OCI-LY7 (cell line): ENCODE results near the gene EXOSC10. TPM values are rescaled to one million over a fixed set of nuclear protein-coding genes. Genes with fewer than 3 reads are reported as not detected.

Source experiments
- BruUV-seq: library from RNA; stranded (reverse); fragments of 400-500 nt; replicated peaks from 2 replicates; lab custom pipeline; 2021; lab: Mats Ljungman, UMichigan
- CTCF ChIA-PET: fragments of 300-600 bp; sonication (Branson Sonifier 250); formaldehyde crosslinking; loops from one replicate; lab custom pipeline; 2022; ENCODE audit warnings: antibody characterized with exemption; ENCODE audit not compliant: unreplicated experiment; lab: Charles Lee
- POLR2A ChIA-PET: fragments of 300-600 bp; sonication (Branson Sonifier 250); formaldehyde crosslinking; loops from one replicate; lab custom pipeline; 2022; ENCODE audit warnings: antibody characterized with exemption; lab: Charles Lee
- DNase-seq: peaks from one replicate; pipeline ENCODE4 v3.0.0-alpha.2; 2015; ENCODE audit warnings: low spot score
- H2AFZ ChIP-seq: fragments of 200-600 bp; sonication (generic), shearing (Covaris generic); 2 replicates; pipeline ENCODE4 v1.6.1; 2014; ENCODE audit warnings: mild to moderate bottlenecking, antibody characterized with exemption, low read length, moderate library complexity
- H3K27ac ChIP-seq: fragments of 200-600 bp; sonication (generic); 2 replicates; pipeline ENCODE4 v1.5.1; 2014; ENCODE audit warnings: mixed run types, low read depth, mild to moderate bottlenecking, moderate library complexity, low read length, inconsistent platforms; ENCODE audit not compliant: poor library complexity, severe bottlenecking
- H3K36me3 ChIP-seq: fragments of 200-600 bp; sonication (generic); 2 replicates; pipeline ENCODE4 v1.6.1; 2014; ENCODE audit warnings: mild to moderate bottlenecking, antibody characterized with exemption, low read length, moderate library complexity, mixed read lengths; ENCODE audit not compliant: insufficient read depth
- H3K4me1 ChIP-seq: fragments of 200-600 bp; sonication (generic); 2 replicates; pipeline ENCODE4 v1.5.1; 2014; ENCODE audit warnings: mild to moderate bottlenecking, low read length; ENCODE audit not compliant: insufficient read depth, poor library complexity, severe bottlenecking
- H3K4me2 ChIP-seq: fragments of 200-600 bp; sonication (generic); 2 replicates; pipeline ENCODE4 v1.6.1; 2014; ENCODE audit warnings: mild to moderate bottlenecking, low read length
- H3K4me3 ChIP-seq: fragments of 200-600 bp; sonication (generic); 2 replicates; pipeline ENCODE4 v1.5.1; 2014; ENCODE audit warnings: mild to moderate bottlenecking, low read depth, low read length; ENCODE audit not compliant: poor library complexity, severe bottlenecking
- H3K79me2 ChIP-seq: fragments of 200-600 bp; sonication (generic); 2 replicates; pipeline ENCODE4 v1.6.1; 2016; ENCODE audit warnings: low read depth, mild to moderate bottlenecking, low read length, moderate library complexity, mixed read lengths; ENCODE audit not compliant: insufficient read depth
- H3K9me2 ChIP-seq: fragments of 200-600 bp; sonication (generic); 2 replicates; pipeline ENCODE4 v1.6.1; 2016; ENCODE audit warnings: mild to moderate bottlenecking, low read length, mixed read lengths; ENCODE audit not compliant: insufficient read depth
- H3K9me3 ChIP-seq: fragments of 200-600 bp; sonication (generic); 2 replicates; pipeline ENCODE4 v1.6.1; 2014; ENCODE audit warnings: mild to moderate bottlenecking, mixed run types, low read length, mixed read lengths
- H4K20me1 ChIP-seq: fragments of 200-600 bp; sonication (generic); 2 replicates; pipeline ENCODE4 v1.6.1; 2014; ENCODE audit warnings: mild to moderate bottlenecking, antibody characterized with exemption, low read length, moderate library complexity, mixed read lengths; ENCODE audit not compliant: insufficient read depth
- EZH2phosphoT487 ChIP-seq: fragments of 200-600 bp; sonication (generic); IDR thresholded peaks from 2 replicates; pipeline ENCODE4 v1.6.1; 2018; ENCODE audit warnings: low read depth, borderline replicate concordance, mild to moderate bottlenecking, mixed run types, antibody characterized with exemption, low read length, moderate library complexity, mixed read lengths
- intact Hi-C: fragments of 100-400 bp; cut with micrococcal nuclease; formaldehyde crosslinking; loops from one replicate; pipeline ENCODE4 v1.10.0; 2022; ENCODE audit not compliant: unreplicated experiment
- total RNA-seq, 2 experiments: library from RNA; depleted of rRNA in 1 of 2; stranded (reverse); fragments of >200 nt in 1 of 2; shearing (Covaris generic) in 1 of 2; gene quantifications; 2 replicates each; pipeline ENCODE4 v1.2.3, GENCODE V29; 2014 to 2022
- TF ChIP-seq, protein P1 (sequence below): fragments of 200-600 bp; sonication (generic); conservative IDR thresholded peaks from 2 replicates; pipeline ENCODE4 v1.5.1; 2014; ENCODE audit warnings: mild to moderate bottlenecking, antibody characterized with exemption, low read length, moderate library complexity, mixed read lengths

Gene EXOSC10
- total RNA-seq, 2 experiments from 2014 or later = 75.1 to 91.9 TPM

DNA sequence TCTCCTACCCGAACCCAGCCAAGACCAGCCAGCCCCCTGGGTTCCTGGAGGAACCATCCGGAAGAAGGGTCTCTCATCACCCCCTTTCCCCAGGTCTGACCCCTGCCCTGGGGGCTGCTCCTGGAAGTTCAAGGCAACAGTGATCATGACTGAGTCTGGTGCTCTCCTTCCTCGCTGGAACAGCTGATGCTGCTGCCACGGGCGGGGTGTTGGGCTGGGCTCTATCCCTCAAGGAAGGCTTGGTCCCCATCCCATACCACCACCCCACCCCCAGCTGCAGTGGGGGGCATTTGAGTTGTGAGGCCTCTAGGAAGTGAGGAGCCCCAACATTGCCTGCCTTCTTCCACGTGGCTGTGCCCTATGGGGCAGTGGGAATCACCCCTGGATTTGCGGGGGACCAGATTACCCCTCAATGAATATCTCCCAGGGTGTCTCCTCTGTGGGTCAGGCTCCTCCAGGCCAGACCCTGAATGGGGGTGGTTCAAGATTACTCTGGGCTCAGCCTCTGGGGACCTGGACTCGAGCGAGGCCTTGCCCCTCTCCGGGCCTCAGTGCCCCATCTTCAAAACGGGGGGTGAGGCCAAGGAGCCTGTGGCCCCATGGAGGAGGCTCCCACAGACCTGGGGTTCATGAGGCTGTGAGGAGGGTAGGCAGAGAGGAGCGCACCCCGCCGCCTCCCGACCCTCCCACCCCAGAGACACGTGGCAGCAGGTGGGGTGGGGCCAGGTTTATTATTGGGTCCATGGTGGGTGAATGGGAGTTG is 55.4 kb downstream of the EXOSC10 start:
- H3K9me2 ChIP-seq = no peaks in the 10 kb centered on the region
- H3K27ac ChIP-seq = no peak overlapping the region
- no peaks in the 10 kb centered on the region for H3K36me3 ChIP-seq
- no peak for DNase-seq
- no peak for TF ChIP-seq EZH2phosphoT487
- TF ChIP-seq, protein P1, sequence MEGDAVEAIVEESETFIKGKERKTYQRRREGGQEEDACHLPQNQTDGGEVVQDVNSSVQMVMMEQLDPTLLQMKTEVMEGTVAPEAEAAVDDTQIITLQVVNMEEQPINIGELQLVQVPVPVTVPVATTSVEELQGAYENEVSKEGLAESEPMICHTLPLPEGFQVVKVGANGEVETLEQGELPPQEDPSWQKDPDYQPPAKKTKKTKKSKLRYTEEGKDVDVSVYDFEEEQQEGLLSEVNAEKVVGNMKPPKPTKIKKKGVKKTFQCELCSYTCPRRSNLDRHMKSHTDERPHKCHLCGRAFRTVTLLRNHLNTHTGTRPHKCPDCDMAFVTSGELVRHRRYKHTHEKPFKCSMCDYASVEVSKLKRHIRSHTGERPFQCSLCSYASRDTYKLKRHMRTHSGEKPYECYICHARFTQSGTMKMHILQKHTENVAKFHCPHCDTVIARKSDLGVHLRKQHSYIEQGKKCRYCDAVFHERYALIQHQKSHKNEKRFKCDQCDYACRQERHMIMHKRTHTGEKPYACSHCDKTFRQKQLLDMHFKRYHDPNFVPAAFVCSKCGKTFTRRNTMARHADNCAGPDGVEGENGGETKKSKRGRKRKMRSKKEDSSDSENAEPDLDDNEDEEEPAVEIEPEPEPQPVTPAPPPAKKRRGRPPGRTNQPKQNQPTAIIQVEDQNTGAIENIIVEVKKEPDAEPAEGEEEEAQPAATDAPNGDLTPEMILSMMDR = no peak
- H3K79me2 ChIP-seq = no peaks in the 10 kb centered on the region
- no peaks in the 10 kb centered on the region for H4K20me1 ChIP-seq
- no TSS peak for BruUV-seq
- no peak overlapping the region for H3K4me3 ChIP-seq
- intact Hi-C loops = no loop called here
- ChIA-PET POLR2A (no interaction called here), CTCF (no interaction called here)
- H2AFZ ChIP-seq = no peak overlapping the region
- H3K4me1 ChIP-seq = no peaks in the 10 kb centered on the region
- H3K9me3 ChIP-seq = no peaks in the 10 kb centered on the region
- no peak overlapping the region for H3K4me2 ChIP-seq

DNA sequence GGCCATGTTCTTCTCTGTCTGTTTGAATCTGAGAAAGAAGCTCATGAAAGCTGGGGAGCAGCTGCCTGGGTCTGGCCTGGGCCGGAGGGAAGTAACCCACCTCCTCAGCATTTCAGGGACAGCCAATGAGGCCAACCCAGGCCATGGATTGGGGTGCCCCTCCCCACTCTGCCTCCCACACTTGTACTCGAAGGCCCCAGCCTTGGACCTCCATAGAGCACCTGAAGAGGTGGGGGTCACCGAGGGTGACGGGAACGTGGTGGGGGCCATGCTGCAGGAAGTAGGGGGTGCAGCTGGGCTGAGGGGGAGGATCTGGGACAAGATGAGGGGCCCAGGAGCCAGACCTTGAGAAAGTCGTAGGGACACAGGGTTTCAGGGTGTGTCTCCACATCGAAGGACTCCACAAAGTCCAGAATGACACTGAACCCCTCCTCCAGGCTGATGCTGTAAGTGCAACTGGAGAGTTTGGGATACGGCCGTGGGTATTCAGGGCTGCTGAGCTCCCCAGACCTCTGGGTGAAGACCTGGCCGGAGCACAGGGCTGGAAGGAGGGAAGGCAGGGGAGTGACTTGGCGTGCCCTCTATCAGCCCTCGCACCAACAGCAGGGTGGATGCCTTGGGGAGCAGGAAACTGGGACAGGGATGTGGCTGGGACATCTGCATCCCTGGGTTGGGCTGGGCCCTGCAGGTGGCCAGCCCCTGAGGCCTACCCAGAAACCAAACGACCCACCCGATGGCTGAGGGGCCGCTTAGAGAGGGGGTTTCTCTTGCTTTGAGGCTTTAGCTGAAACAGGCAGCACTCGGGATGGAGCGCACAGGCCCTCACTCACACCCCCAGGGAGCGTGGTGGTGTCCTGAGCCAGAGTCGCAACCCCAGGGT is 56.4 kb downstream of the EXOSC10 start:
- CTCF ChIA-PET = no interaction called here
- BruUV-seq = no TSS peak
- DNase-seq = no peak

More for the DNA sequence above, 56.4 kb downstream of the EXOSC10 start:
- Histone ChIP-seq H3K27ac (no peak overlapping the region), H3K36me3 (no peaks in the 10 kb centered on the region), H2AFZ (no peak overlapping the region), H3K9me2 (no peaks in the 10 kb centered on the region), H4K20me1 (no peaks in the 10 kb centered on the region), H3K4me1 (no peaks in the 10 kb centered on the region), H3K4me2 (no peak overlapping the region), H3K79me2 (no peaks in the 10 kb centered on the region), H3K4me3 (no peak overlapping the region), H3K9me3 (no peaks in the 10 kb centered on the region)
- POLR2A ChIA-PET = no interaction called here
- intact Hi-C loops = no loop called here
- TF ChIP-seq, protein P1 = no peak
- TF ChIP-seq EZH2phosphoT487 = no peak
